Measurements from ENCODE around the gene MEGF11.

- TF ChIP-seq CTCF (IDR thresholded peaks at IDR 0.05) (no peak), POLR2A (IDR thresholded peaks at IDR 0.05) (no peak), EP300 (IDR thresholded peaks at IDR 0.05) (no peak)
Observed at GRCh38 chr15:66008940-66009562, 244.5 kb downstream of the MEGF11 start.
